Vagina (tissue), 2 donors: Measurements from ENCODE around the gene PTPRG.

Experiments used
- POLR2A ChIP-seq, 2 donors: fragments of 450-650 bp; IDR thresholded peaks; one replicate each; pipeline ENCODE4 v1.6.1; 2017; ENCODE audit warnings: antibody characterized with exemption in 2 of 2, mild to moderate bottlenecking in 2 of 2, moderate library complexity in 2 of 2
- TF ChIP-seq, protein P1 (sequence below), 3 experiments: fragments of 450-650 bp in 2 of 3; fragments of 200-600 bp in 1 of 3; sonication (generic) in 1 of 3; IDR thresholded peaks; one replicate each; pipeline ENCODE4 v1.5.1; 2017 to 2019; ENCODE audit warnings: antibody characterized with exemption in 3 of 3, mild to moderate bottlenecking in 2 of 3, moderate library complexity in 2 of 3

DNA sequence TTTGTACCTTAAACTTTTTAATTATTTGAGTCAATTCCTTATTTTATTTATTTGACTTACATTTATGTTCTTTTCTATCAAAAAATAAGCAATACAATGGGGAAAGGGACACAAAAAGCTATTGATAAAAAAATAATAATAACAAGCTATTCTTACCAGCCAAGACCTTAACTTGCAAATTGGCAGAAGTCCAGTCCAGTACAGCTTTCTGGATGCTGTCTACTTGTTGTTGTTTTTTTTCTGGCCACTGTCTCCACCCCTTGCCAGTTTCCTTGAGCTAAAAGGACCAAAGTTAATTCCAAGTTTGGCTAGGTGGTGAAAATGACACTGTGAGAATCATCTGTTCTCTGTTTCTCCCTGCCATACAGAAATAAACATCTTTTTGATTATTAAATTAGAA, 232.2 kb downstream of the PTPRG start:
- no peak for TF ChIP-seq POLR2A (IDR thresholded peaks at IDR 0.05)
- TF ChIP-seq, protein P1, sequence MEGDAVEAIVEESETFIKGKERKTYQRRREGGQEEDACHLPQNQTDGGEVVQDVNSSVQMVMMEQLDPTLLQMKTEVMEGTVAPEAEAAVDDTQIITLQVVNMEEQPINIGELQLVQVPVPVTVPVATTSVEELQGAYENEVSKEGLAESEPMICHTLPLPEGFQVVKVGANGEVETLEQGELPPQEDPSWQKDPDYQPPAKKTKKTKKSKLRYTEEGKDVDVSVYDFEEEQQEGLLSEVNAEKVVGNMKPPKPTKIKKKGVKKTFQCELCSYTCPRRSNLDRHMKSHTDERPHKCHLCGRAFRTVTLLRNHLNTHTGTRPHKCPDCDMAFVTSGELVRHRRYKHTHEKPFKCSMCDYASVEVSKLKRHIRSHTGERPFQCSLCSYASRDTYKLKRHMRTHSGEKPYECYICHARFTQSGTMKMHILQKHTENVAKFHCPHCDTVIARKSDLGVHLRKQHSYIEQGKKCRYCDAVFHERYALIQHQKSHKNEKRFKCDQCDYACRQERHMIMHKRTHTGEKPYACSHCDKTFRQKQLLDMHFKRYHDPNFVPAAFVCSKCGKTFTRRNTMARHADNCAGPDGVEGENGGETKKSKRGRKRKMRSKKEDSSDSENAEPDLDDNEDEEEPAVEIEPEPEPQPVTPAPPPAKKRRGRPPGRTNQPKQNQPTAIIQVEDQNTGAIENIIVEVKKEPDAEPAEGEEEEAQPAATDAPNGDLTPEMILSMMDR (IDR thresholded peaks at IDR 0.05) = no peak
